GM19025 (cell line): ENCODE results near the gene KAT7.

Experiments used
- ATAC-seq: cut with Tn5 transposase; IDR thresholded peaks from one replicate; pipeline ENCODE4 v1.9.1; 2021; ENCODE audit warnings: mild to moderate bottlenecking, low read depth, moderate library complexity; ENCODE audit not compliant: unreplicated experiment

The KAT7 gene

GRCh38 chr17:49836111-49837030, 47.9 kb downstream of the KAT7 start:
- ATAC-seq = peak; percentile 60

GRCh38 chr17:49839455-49839854, 51.0 kb downstream of the KAT7 start:
- no peak for ATAC-seq

GRCh38 chr17:49841548-49841947, 53.1 kb downstream of the KAT7 start:
- no peak for ATAC-seq

GRCh38 chr17:49842371-49842770, 53.9 kb downstream of the KAT7 start:
- no peak for ATAC-seq

- ATAC-seq = no peak
Observed at GRCh38 chr17:49842846-49843245, 54.4 kb downstream of the KAT7 start.

- no peak for ATAC-seq
Observed at GRCh38 chr17:49843774-49844350, 55.4 kb downstream of the KAT7 start.

- ATAC-seq = no peak
Observed at GRCh38 chr17:49845321-49845720, 56.8 kb downstream of the KAT7 start.

GRCh38 chr17:49846938-49847712, 58.6 kb downstream of the KAT7 start:
- no peak for ATAC-seq

GRCh38 chr17:49848019-49848473, 59.6 kb downstream of the KAT7 start, which contains the start of gene TAC4:
Gene TAC4, minus strand, starts transcription at chr17:49848069. Its CDS starts 52 bp downstream, at chr17:49848017.
- ATAC-seq = no peak

GRCh38 chr17:49848739-49849138, 60.3 kb downstream of the KAT7 start:
- no peak for ATAC-seq

GRCh38 chr17:49850218-49850610, 61.7 kb downstream of the KAT7 start:
- ATAC-seq = no peak

GRCh38 chr17:49850772-49851386, 62.4 kb downstream of the KAT7 start:
- ATAC-seq = no peak

- no peak for ATAC-seq
Observed at GRCh38 chr17:49851387-49852291, 63.2 kb downstream of the KAT7 start.

- ATAC-seq = no peak
Observed at GRCh38 chr17:49853470-49854015, 65.1 kb downstream of the KAT7 start.

GRCh38 chr17:49854126-49854525, 65.6 kb downstream of the KAT7 start:
- no peak for ATAC-seq

- no peak for ATAC-seq
Observed at GRCh38 chr17:49858796-49859195, 70.3 kb downstream of the KAT7 start.

- ATAC-seq = no peak
Observed at GRCh38 chr17:49859991-49860953, 71.8 kb downstream of the KAT7 start.
